B cell (primary cell): ENCODE data around the gene KAZN. TPM values are rescaled to one million over a fixed set of nuclear protein-coding genes. Genes with fewer than 3 reads are reported as not detected.

Experiments
- ATAC-seq: fragments of 200-7000 bp; cut with Tn5 transposase; one replicate; pipeline ENCODE4 v1.10.0; 2021; ENCODE audit warnings: low read depth, mild to moderate bottlenecking, moderate number of reproducible peaks, moderate library complexity
- CTCF ChIA-PET: fragments of 350-600 bp; sonication (Branson Sonifier 250); formaldehyde crosslinking; loops from one replicate; lab custom pipeline; 2021; ENCODE audit warnings: antibody characterized with exemption, inconsistent platforms; lab: Charles Lee
- POLR2A ChIA-PET: fragments of 350-600 bp; sonication (Branson Sonifier 250); formaldehyde crosslinking; loops from one replicate; lab custom pipeline; 2021; ENCODE audit warnings: antibody characterized with exemption; lab: Charles Lee
- DNase-seq: peaks from one replicate; pipeline ENCODE4 v3.0.0; 2013
- H2AFZ ChIP-seq: 2 replicates; pipeline ENCODE4 v1.6.1; 2012; ENCODE audit warnings: mild to moderate bottlenecking, low read depth, low read length; ENCODE audit not compliant: insufficient read depth, poor library complexity, severe bottlenecking
- H3K27ac ChIP-seq, 2 donors: 1 replicate in 1 of 2; 2 replicates in 1 of 2; pipeline ENCODE4 v1.5.1; 2012 to 2013; ENCODE audit warnings: low read length in 2 of 2, mild to moderate bottlenecking in 2 of 2, moderate library complexity in 1 of 2
- H3K27me3 ChIP-seq, 4 experiments: fragments of 200-600 bp in 1 of 4; sonication (generic) in 1 of 4; replicated peaks in 1 of 4; 1 replicate in 2 of 4; 2 replicates in 2 of 4; pipeline versions ENCODE4 v1.6.1 to v1.7.0; 2013 to 2016; ENCODE audit warnings: low read length in 3 of 4, mild to moderate bottlenecking in 2 of 4, mixed read lengths in 1 of 4, moderate library complexity in 1 of 4; ENCODE audit not compliant: insufficient read depth in 4 of 4, control insufficient read depth in 3 of 4; ENCODE audit errors: control extremely low read depth in 1 of 4
- H3K36me3 ChIP-seq, 2 experiments: replicated peaks in 1 of 2; 1 replicate in 1 of 2; 2 replicates in 1 of 2; pipeline versions ENCODE4 v1.6.1 to v1.7.1; 2013; ENCODE audit warnings: low read length in 1 of 2; ENCODE audit not compliant: insufficient read depth in 2 of 2, control insufficient read depth in 1 of 2; ENCODE audit errors: control extremely low read depth in 1 of 2, extremely low read depth in 1 of 2
- H3K4me1 ChIP-seq, 2 donors: fragments of 200-600 bp in 1 of 2; sonication (generic) in 1 of 2; 1 replicate in 1 of 2; 2 replicates in 1 of 2; pipeline versions ENCODE4 v1.5.1 to v1.6.1; 2013 to 2017; ENCODE audit warnings: low read length in 2 of 2; ENCODE audit not compliant: control insufficient read depth in 2 of 2, insufficient read depth in 2 of 2
- H3K4me2 ChIP-seq: replicated peaks from 2 replicates; pipeline ENCODE3; 2012; ENCODE audit warnings: mild to moderate bottlenecking, low read depth, low read length; ENCODE audit not compliant: poor library complexity, severe bottlenecking
- H3K4me3 ChIP-seq, 5 experiments: fragments of 200-600 bp in 1 of 5; sonication (generic) in 1 of 5; 1 replicate in 3 of 5; 2 replicates in 2 of 5; pipeline versions ENCODE4 v1.5.1 to v1.7.0; 2011 to 2016; ENCODE audit warnings: low read length in 4 of 5, mild to moderate bottlenecking in 4 of 5, low read depth in 2 of 5, control low read depth in 1 of 5, moderate library complexity in 1 of 5; ENCODE audit not compliant: insufficient read depth in 1 of 5; ENCODE audit errors: control extremely low read depth in 1 of 5, extremely low read depth in 1 of 5
- H3K79me2 ChIP-seq: fragments of 200-600 bp; sonication (generic); one replicate; pipeline ENCODE4 v1.6.0; 2016; ENCODE audit warnings: low read length; ENCODE audit not compliant: control insufficient read depth, insufficient read depth
- H3K9ac ChIP-seq: fragments of 200-600 bp; sonication (generic); 2 replicates; pipeline ENCODE4 v1.6.1; 2017; ENCODE audit warnings: mild to moderate bottlenecking, low read length, moderate library complexity
- H3K9me3 ChIP-seq, 3 donors: one replicate each; pipeline versions ENCODE4 v1.6.1 to v1.7.1; 2013; ENCODE audit warnings: low read length in 2 of 3; ENCODE audit not compliant: control insufficient read depth in 2 of 3, insufficient read depth in 1 of 3; ENCODE audit errors: control extremely low read depth in 1 of 3
- H4K20me1 ChIP-seq: 2 replicates; pipeline ENCODE4 v1.6.0; 2012; ENCODE audit warnings: mild to moderate bottlenecking, low read length; ENCODE audit not compliant: insufficient read depth, control insufficient read depth, poor library complexity, severe bottlenecking
- H3K27ac Mint-ChIP-seq: one replicate; pipeline ENCODE4 v1.8.0; 2021; ENCODE audit warnings: mixed read lengths
- H3K27me3 Mint-ChIP-seq: one replicate; pipeline ENCODE4 v1.8.0; 2021; ENCODE audit warnings: mixed read lengths
- H3K4me1 Mint-ChIP-seq: one replicate; pipeline ENCODE4 v1.8.0; 2021; ENCODE audit warnings: mixed read lengths
- H3K4me3 Mint-ChIP-seq: one replicate; pipeline ENCODE4 v1.8.0; 2021; ENCODE audit warnings: mixed read lengths
- H3K9me3 Mint-ChIP-seq: one replicate; pipeline ENCODE4 v1.8.0; 2022; ENCODE audit warnings: mixed read lengths; ENCODE audit not compliant: insufficient read depth
- CTCF ChIP-seq: fragments of 200-600 bp; IDR thresholded peaks from one replicate; pipeline ENCODE4 v1.8.0; 2022; ENCODE audit warnings: antibody characterized with exemption, mild to moderate bottlenecking
- EZH2 ChIP-seq: IDR thresholded peaks from 2 replicates; pipeline ENCODE4 v1.6.1; 2012; ENCODE audit warnings: borderline replicate concordance, low read depth, mild to moderate bottlenecking, moderate library complexity, low read length; ENCODE audit not compliant: insufficient read depth, poor library complexity, severe bottlenecking
- WGBS: methylation state at CpG from one replicate; pipeline ENCODE4 v1.1.5; 2013; ENCODE audit warnings: missing lambda C conversion rate; ENCODE audit not compliant: insufficient coverage; 5-methylcytosine and 5-hydroxymethylcytosine counted together
- intact Hi-C: fragments of 100-400 bp; cut with micrococcal nuclease; formaldehyde crosslinking; loops from one replicate; pipeline ENCODE4 v1.10.0; 2022
- polyA plus RNA-seq: library from polyadenylated mRNA; depleted of rRNA; stranded (reverse); fragments of >200 nt; gene quantifications from 2 replicates; pipeline ENCODE4 v1.2.3, GENCODE V29; 2012
- total RNA-seq, 2 donors: library from RNA; stranded (reverse); fragments of 120-200 nt in 1 of 2; gene quantifications; 1 replicate in 1 of 2; 2 replicates in 1 of 2; pipeline versions ENCODE4 v1.2.3 to v1.2.4, GENCODE V29; 2013 to 2022

Gene KAZN
- total and polyA plus RNA-seq, 2 donors (not counting 1 experiment from before 2014, with no cell fraction given), result 0.13 to 0.39 TPM

DNA sequence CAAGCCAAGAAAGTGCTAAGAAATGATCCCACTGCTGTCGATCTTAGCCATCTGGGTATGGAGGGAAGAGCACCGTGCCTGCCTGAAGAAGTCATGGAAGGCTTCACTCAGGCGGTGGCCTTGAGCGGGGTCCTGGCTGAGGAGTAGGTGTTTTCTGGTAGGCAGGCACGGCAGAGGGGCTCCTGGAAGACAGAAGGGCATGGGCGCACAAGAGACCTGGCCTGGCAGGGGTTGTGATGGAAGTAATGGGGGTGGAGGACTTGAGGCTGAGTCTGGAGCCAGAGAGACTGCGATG is 185.1 kb downstream of the KAZN start:
- Histone ChIP-seq H3K4me2 (no peak overlapping the region), H3K4me1 (no peaks in the 10 kb centered on the region), H3K79me2 (no peaks in the 10 kb centered on the region), H3K27me3 (no peaks in the 10 kb centered on the region), H4K20me1 (no peaks in the 10 kb centered on the region), H3K9me3 (no peaks in the 10 kb centered on the region), H3K36me3 (no peaks in the 10 kb centered on the region), H3K27ac (no peak overlapping the region), H3K4me3 (no peak overlapping the region), H2AFZ (no peak overlapping the region), H3K9ac (no peak overlapping the region)
- no peak overlapping the region for H3K27ac Mint-ChIP-seq
- H3K4me1 Mint-ChIP-seq, result no peaks in the 10 kb centered on the region
- DNase-seq (no peak), ATAC-seq (no peak)
- POLR2A ChIA-PET, result no interaction called here
- CTCF ChIA-PET, result no interaction called here
- no peak overlapping the region for H3K4me3 Mint-ChIP-seq
- TF ChIP-seq EZH2 (no peak), CTCF (no peak)
- 91% methylated on average over 7 of the region's 7 CpGs for WGBS
- H3K9me3 Mint-ChIP-seq, result no peaks in the 10 kb centered on the region
- intact Hi-C loops, result no loop called here
- H3K27me3 Mint-ChIP-seq, result peaks cover under 1% of the 10 kb centered on the region

- no peak for TF ChIP-seq CTCF
- no peak for TF ChIP-seq EZH2
- ATAC-seq (no peak), DNase-seq (no peak)
- Histone ChIP-seq H3K9ac (no peak overlapping the region), H3K27ac (no peak overlapping the region), H3K79me2 (no peaks in the 10 kb centered on the region), H3K36me3 (no peaks in the 10 kb centered on the region), H4K20me1 (no peaks in the 10 kb centered on the region), H3K4me1 (no peaks in the 10 kb centered on the region), H3K27me3 (no peaks in the 10 kb centered on the region), H3K4me3 (no peak overlapping the region), H3K4me2 (no peak overlapping the region), H2AFZ (no peak overlapping the region), H3K9me3 (no peaks in the 10 kb centered on the region)
- no peak overlapping the region for H3K27ac Mint-ChIP-seq
- H3K27me3 Mint-ChIP-seq, result no peaks in the 10 kb centered on the region
- H3K4me3 Mint-ChIP-seq, result no peak overlapping the region
- intact Hi-C loops, result no loop called here
- H3K4me1 Mint-ChIP-seq, result no peaks in the 10 kb centered on the region
- no peaks in the 10 kb centered on the region for H3K9me3 Mint-ChIP-seq
- WGBS, result 95% methylated on average over 13 of the region's 16 CpGs
- ChIA-PET POLR2A (no interaction called here), CTCF (interaction anchor here (0.6 kb wide), 1 partner anchor 9 kb away, joined by 3 read pairs; no protein-coding TSS in a partner anchor)
These were observed 186.6 kb downstream of the KAZN start for GRCh38 chr1:14784790-14785773.
